AG04449 (cell line): ENCODE results near the gene IL10RB.
"Not testable (repeated sequence)": the region's sequence is repeated elsewhere in the genome, so short reads cannot be mapped to it uniquely, and the experiment has no call there.

ENCODE experiments used
- CTCF ChIA-PET: fragments of 350-600 bp; formaldehyde crosslinking; extraction: SDS; loops from one replicate; lab custom pipeline; 2021; ENCODE audit warnings: antibody characterized with exemption; lab: Yijun Ruan, JAX
- POLR2A ChIA-PET: fragments of 400-600, 350-600 bp; formaldehyde crosslinking; extraction: SDS; loops from one replicate; lab custom pipeline; 2020; ENCODE audit warnings: antibody characterized with exemption, inconsistent platforms; lab: Yijun Ruan, JAX
- DNase-seq: peaks from one replicate; pipeline ENCODE4 v3.0.0-alpha.2; 2010; ENCODE audit warnings: low read depth, low spot score
- H3K4me3 ChIP-seq: 2 replicates; pipeline ENCODE4 v1.5.1; 2011; ENCODE audit warnings: low read depth, mild to moderate bottlenecking, control low read depth, low read length
- TF ChIP-seq, protein P1 (sequence below): IDR thresholded peaks from one replicate; pipeline ENCODE4 v1.5.1; 2011; ENCODE audit warnings: mild to moderate bottlenecking, moderate library complexity, low read length, control low read depth, inconsistent platforms; ENCODE audit not compliant: insufficient read depth; ENCODE audit errors: missing control alignments

The IL10RB gene

DNA sequence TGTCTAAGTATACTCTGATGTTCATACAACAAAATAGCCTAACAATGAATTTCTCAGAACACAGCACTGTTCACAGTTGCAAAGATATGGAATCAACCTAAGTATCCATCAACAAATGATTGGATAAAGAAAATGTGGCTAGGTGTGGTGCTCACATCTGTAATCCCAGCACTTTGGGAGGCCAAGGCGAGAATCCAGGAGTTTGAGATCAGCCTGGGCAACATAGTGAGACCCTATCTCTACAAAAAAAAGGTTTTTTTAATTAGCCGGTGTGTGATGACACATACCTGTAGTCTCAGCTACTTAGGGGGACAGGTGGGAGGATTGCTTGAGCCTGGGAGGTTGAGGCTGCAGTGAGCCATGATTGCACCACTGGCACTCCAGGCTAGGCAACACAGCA, 25.8 kb upstream of the IL10RB start:
- no peak overlapping the region for H3K4me3 ChIP-seq
- TF ChIP-seq, protein P1, sequence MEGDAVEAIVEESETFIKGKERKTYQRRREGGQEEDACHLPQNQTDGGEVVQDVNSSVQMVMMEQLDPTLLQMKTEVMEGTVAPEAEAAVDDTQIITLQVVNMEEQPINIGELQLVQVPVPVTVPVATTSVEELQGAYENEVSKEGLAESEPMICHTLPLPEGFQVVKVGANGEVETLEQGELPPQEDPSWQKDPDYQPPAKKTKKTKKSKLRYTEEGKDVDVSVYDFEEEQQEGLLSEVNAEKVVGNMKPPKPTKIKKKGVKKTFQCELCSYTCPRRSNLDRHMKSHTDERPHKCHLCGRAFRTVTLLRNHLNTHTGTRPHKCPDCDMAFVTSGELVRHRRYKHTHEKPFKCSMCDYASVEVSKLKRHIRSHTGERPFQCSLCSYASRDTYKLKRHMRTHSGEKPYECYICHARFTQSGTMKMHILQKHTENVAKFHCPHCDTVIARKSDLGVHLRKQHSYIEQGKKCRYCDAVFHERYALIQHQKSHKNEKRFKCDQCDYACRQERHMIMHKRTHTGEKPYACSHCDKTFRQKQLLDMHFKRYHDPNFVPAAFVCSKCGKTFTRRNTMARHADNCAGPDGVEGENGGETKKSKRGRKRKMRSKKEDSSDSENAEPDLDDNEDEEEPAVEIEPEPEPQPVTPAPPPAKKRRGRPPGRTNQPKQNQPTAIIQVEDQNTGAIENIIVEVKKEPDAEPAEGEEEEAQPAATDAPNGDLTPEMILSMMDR: no peak
- POLR2A ChIA-PET: no interaction called here
- DNase-seq: no peak
- CTCF ChIA-PET: interaction anchor here (1.3 kb wide), 1 partner anchor 44 kb away, joined by 3 read pairs; no protein-coding TSS in a partner anchor

DNA sequence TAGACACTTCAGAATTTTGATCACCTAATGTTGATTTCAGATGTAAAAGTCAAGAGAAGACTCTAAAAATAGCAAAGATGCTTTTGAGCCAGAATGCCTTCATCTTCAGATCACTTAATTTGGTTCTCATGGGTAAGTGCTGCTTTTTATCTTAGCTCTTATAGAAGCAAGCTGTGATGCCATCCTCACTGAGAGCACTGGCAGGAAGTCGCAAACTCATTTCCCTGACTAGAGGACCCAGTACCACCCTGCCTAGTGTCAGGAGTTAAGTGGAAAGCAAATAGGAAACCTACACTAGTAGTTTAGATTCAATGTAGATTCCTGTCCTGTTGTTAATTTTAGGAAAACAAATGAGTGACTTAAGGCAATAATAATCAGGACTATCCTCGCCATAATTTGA, 24.3 kb upstream of the IL10RB start:
- POLR2A ChIA-PET: no interaction called here

DNA sequence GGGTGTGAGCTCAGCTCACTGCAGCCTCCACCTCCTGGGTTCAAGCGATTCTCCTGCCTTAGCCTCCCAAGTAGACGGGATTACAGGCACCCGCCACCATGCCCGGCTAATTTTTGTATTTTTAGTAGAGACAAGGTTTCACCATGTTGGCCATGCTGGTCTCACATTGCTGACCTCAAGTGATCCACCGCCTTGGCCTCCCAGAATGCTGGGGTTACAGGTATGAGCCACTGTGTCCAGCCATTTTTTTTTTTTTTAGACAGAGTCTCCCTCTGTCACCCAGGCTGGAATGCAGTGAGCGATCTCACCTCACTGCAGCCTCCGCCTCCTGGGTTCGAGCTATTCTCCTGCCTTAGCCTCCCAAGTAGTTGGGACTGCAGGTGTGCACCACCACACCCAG, 23.3 kb upstream of the IL10RB start:
- POLR2A ChIA-PET, H3K4me3 ChIP-seq, DNase-seq, CTCF ChIA-PET: not testable (repeated sequence)

More for the DNA sequence above, 24.3 kb upstream of the IL10RB start:
- CTCF ChIA-PET: no interaction called here
- TF ChIP-seq, protein P1: no peak
- no peak for DNase-seq
- H3K4me3 ChIP-seq: no peak overlapping the region

DNA sequence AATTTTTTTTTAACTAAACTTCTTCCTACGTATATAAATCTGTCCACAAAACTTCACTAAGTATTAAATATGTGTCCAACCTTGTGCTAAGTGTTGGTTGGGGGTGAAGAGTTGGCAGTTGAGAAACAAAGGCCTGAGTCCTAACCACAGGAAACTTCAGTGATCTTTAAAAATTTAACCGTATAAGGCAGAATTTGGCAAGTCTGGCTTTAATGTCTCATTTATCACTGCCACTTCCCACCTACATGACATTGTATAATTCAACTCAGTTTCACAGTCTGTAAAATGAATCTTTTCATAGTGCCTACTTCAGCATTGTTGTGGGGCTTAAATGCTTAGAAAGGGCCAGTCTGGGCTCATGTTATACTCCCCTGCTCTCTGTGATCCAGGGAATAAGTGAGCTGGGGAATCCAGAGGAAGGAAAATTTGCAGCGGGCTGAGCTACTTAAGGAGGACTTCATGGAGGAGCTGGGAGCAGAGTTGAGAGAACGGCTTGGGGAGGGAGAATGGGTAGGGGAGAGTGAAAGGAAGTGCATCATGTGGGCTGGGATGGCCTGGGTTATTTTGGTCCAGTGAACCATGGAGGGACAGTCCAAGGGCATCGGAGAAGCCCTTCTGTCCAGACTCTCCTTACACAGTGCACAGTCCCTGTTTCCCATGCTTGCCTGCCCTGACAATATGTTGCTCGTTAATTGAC, 21.9 kb upstream of the IL10RB start:
- TF ChIP-seq, protein P1: no peak
- ChIA-PET POLR2A (no interaction called here), CTCF (no interaction called here)
- no peak overlapping the region for H3K4me3 ChIP-seq
- DNase-seq: no peak

DNA sequence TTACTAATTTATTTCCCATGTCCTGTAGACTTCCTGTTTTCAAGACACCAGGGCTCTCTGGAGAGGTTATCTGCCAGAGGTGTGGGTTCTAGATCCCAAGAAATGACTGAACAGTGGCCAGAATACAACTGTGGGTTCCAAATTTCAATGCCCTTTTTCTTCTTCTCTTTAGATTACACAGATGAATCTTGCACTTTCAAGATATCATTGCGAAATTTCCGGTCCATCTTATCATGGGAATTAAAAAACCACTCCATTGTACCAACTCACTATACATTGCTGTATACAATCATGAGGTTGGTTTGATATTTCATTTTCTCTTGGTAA, 21.4 kb upstream of the IL10RB start:
- TF ChIP-seq, protein P1: no peak
- POLR2A ChIA-PET: no interaction called here
- no peak for DNase-seq
- CTCF ChIA-PET: no interaction called here
- no peak overlapping the region for H3K4me3 ChIP-seq

DNA sequence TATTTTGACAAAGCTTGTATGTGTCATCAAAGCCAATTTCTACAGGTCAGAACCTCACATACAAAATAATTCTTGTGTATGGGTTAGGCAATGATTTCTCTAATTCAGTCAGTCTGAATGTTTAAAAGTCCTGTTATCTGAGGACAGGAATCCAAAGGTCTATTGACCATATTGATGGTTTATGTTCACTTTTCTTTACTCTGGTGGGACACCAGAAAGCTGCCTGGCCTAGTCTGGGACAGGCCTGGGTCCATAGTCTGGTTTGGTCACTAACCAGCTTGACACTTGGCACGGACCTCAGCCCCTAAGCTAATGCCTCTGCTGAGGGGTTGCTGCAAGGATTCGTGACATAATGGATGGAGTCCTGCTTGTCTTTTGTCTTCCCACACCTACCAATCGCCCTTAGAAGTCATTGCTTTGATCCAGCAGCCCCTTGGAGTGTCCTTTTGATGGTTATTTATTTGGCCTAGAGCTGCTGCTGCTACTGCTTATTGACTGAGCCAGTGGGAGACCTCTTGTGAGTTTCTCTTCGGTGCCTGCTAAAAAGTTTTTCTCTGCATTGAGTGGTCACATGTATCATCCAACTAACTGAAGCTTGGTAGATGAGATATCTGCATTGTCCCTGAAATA, 20.8 kb upstream of the IL10RB start:
- CTCF ChIA-PET: interaction anchor here (1.0 kb wide), 1 partner anchor 12 kb away, joined by 4 read pairs; no protein-coding TSS in a partner anchor

More for the DNA sequence above, 20.8 kb upstream of the IL10RB start:
- POLR2A ChIA-PET: no interaction called here
- H3K4me3 ChIP-seq: no peak overlapping the region
- no peak for DNase-seq
- TF ChIP-seq, protein P1: no peak
